ENCODE results near the gene TMEM179. TPM values are rescaled to one million over a fixed set of nuclear protein-coding genes. Genes with fewer than 3 reads are reported as not detected.

TMEM179 gene
- total RNA-seq, 1 experiment from 2014 or later, result 11.4 TPM

GRCh38 chr14:104644091-104644635 is 39.6 kb upstream of the TMEM179 start:
- peaks cover 5 to 8% (median 5%) of the 10 kb centered on the region in 3 experiments; a peak in 5 of 7 replicates for H3K36me3 Mint-ChIP-seq (ENCODE audit: insufficient read depth in 1 of 3, low read depth in 3 of 3)
- peaks cover 13 to 18% of the 10 kb centered on the region in 2 experiments for H3K4me1 Mint-ChIP-seq
- Histone ChIP-seq H3K23ac (ENCODE audit: insufficient read length, low read depth, low read length) (no peak overlapping the region), H3K9ac (ENCODE audit: extremely low read depth, insufficient read length, low read length) (no peak overlapping the region), H3K14ac (ENCODE audit: insufficient read depth, low read length) (no peak overlapping the region), H3K4me1 (ENCODE audit: insufficient read depth, low read length) (no peaks in the 10 kb centered on the region), H3K27ac (ENCODE audit: insufficient read length, low read depth, low read length) (no peak overlapping the region), H3T11ph (ENCODE audit: low read length) (no peak overlapping the region), H3K79me1 (ENCODE audit: insufficient read depth, low read depth, low read length, poor library complexity, severe bottlenecking) (no peaks in the 10 kb centered on the region), H3K4me2 (ENCODE audit: insufficient read depth, insufficient read length, low read length) (no peak overlapping the region), H4K20me1 (ENCODE audit: control insufficient read depth, insufficient read depth, insufficient read length) (no peaks in the 10 kb centered on the region), H2BK12ac (ENCODE audit: insufficient read length, low read depth, low read length) (no peak overlapping the region), H4K5ac (ENCODE audit: insufficient read length, low read depth, low read length) (no peak overlapping the region), H4K91ac (ENCODE audit: insufficient read length, low read depth, low read length) (no peak overlapping the region), H4K8ac (replicated peaks; ENCODE audit: insufficient read length, low read depth, low read length) (no peak overlapping the region), H2BK5ac (ENCODE audit: insufficient read length, low read length) (no peak overlapping the region), H2BK15ac (ENCODE audit: low read depth, low read length) (no peak overlapping the region), H2BK20ac (ENCODE audit: low read depth, low read length, poor library complexity, severe bottlenecking) (no peak overlapping the region), H3K4ac (ENCODE audit: low read depth, low read length) (no peak overlapping the region), H3K79me2 (ENCODE audit: insufficient read depth, low read length) (no peaks in the 10 kb centered on the region), H2AK5ac (ENCODE audit: insufficient read length, low read length) (no peak overlapping the region), H3K27me3 (ENCODE audit: insufficient read depth, low read length) (no peaks in the 10 kb centered on the region), H2BK120ac (ENCODE audit: low read depth, low read length, poor library complexity, severe bottlenecking) (no peak overlapping the region), H2AFZ (ENCODE audit: low read length) (no peak overlapping the region), H3K9me3 (ENCODE audit: control insufficient read depth, low read depth, low read length) (no peaks in the 10 kb centered on the region), H3K18ac (ENCODE audit: insufficient read length, low read depth, low read length) (no peak overlapping the region), H3K23me2 (ENCODE audit: insufficient read length, low read depth, low read length, poor library complexity, severe bottlenecking) (no peaks in the 10 kb centered on the region), H3K56ac (ENCODE audit: insufficient read length, low read depth, low read length) (no peak overlapping the region)
- H3K4me3 Mint-ChIP-seq, result no peak overlapping the region
- no peak overlapping the region for H3K27ac Mint-ChIP-seq
- H3K9me3 Mint-ChIP-seq, result peaks cover 8 to 16% of the 10 kb centered on the region in 2 experiments
- no CpG with 5 or more reads among the region's 12 CpGs for WGBS (ENCODE audit: extremely low coverage, insufficient read length, low lambda C conversion rate)
- no peak for DNase-seq
- no peak for TF ChIP-seq CTCF (conservative IDR thresholded peaks at IDR 0.05)
- H3K27me3 Mint-ChIP-seq (ENCODE audit: low read depth), result peaks cover 24% of the 10 kb centered on the region

Measured in H9 (cell line).